GM18873 (cell line): ENCODE data around the gene MEAK7.

Source experiments
- ATAC-seq: cut with Tn5 transposase; IDR thresholded peaks from one replicate; pipeline ENCODE4 v1.9.1; 2021; ENCODE audit warnings: mild to moderate bottlenecking, moderate library complexity, moderate number of reproducible peaks; ENCODE audit not compliant: unreplicated experiment, low FRiP score

Gene MEAK7

GRCh38 chr16:84476401-84476800 lies 28.1 kb downstream of the MEAK7 start:
- ATAC-seq: no peak

GRCh38 chr16:84475643-84476240 lies 28.7 kb downstream of the MEAK7 start:
- no peak for ATAC-seq

GRCh38 chr16:84471966-84472365 lies 32.5 kb downstream of the MEAK7 start:
- ATAC-seq: no peak

- ATAC-seq: no peak
These were observed 33.1 kb downstream of the MEAK7 start for GRCh38 chr16:84471316-84471715.

GRCh38 chr16:84467709-84468108 lies 36.8 kb downstream of the MEAK7 start:
- no peak for ATAC-seq

- no peak for ATAC-seq
These were observed 37.2 kb downstream of the MEAK7 start for GRCh38 chr16:84467256-84467655.

GRCh38 chr16:84466692-84467091 lies 37.8 kb downstream of the MEAK7 start:
- no peak for ATAC-seq

GRCh38 chr16:84465154-84465553 lies 39.3 kb downstream of the MEAK7 start:
- no peak for ATAC-seq

- ATAC-seq: no peak
These were observed 40.3 kb downstream of the MEAK7 start for GRCh38 chr16:84464116-84464515.

- ATAC-seq: no peak
These were observed 41.2 kb downstream of the MEAK7 start for GRCh38 chr16:84463221-84463620.

- no peak for ATAC-seq
These were observed 41.9 kb downstream of the MEAK7 start for GRCh38 chr16:84462296-84463210.

- ATAC-seq: no peak
These were observed 42.8 kb downstream of the MEAK7 start for GRCh38 chr16:84461413-84462295.

- ATAC-seq: no peak
These were observed 43.4 kb downstream of the MEAK7 start for GRCh38 chr16:84461029-84461412.

- no peak for ATAC-seq
These were observed 43.9 kb downstream of the MEAK7 start for GRCh38 chr16:84460406-84461028.

GRCh38 chr16:84459941-84460405 lies 44.5 kb downstream of the MEAK7 start:
- no peak for ATAC-seq

- ATAC-seq: no peak
These were observed 44.9 kb downstream of the MEAK7 start for GRCh38 chr16:84459533-84459894.

- ATAC-seq: no peak
These were observed 45.6 kb downstream of the MEAK7 start for GRCh38 chr16:84458606-84459532.

- no peak for ATAC-seq
These were observed 49.4 kb downstream of the MEAK7 start for GRCh38 chr16:84455031-84455430.
